IgD-negative memory B cell (primary cell): ENCODE measurements around the gene PPP6R2. TPM values are rescaled to one million over a fixed set of nuclear protein-coding genes. Genes with fewer than 3 reads are reported as not detected.
A peak's percentile ranks its signal among the peaks of the same experiment; 100 is the strongest.

Experiments used
- H3K27ac Mint-ChIP-seq, 3 donors: one replicate each; pipeline ENCODE4 v1.8.0; 2020 to 2022; ENCODE audit warnings: mild to moderate bottlenecking in 3 of 3, mixed read lengths in 3 of 3, moderate library complexity in 1 of 3
- H3K27me3 Mint-ChIP-seq: one replicate; pipeline ENCODE4 v1.8.0; 2021; ENCODE audit warnings: mixed read lengths
- H3K36me3 Mint-ChIP-seq: one replicate; pipeline ENCODE4 v1.8.0; 2020; ENCODE audit warnings: mild to moderate bottlenecking, mixed read lengths
- H3K4me1 Mint-ChIP-seq, 3 donors: one replicate each; pipeline ENCODE4 v1.8.0; 2020 to 2022; ENCODE audit warnings: mixed read lengths in 3 of 3, mild to moderate bottlenecking in 1 of 3
- H3K4me3 Mint-ChIP-seq, 4 donors: one replicate each; pipeline ENCODE4 v1.8.0; 2020 to 2022; ENCODE audit warnings: mild to moderate bottlenecking in 4 of 4, mixed read lengths in 4 of 4, moderate library complexity in 3 of 4
- H3K9me3 Mint-ChIP-seq, 3 donors: one replicate each; pipeline ENCODE4 v1.8.0; 2020 to 2021; ENCODE audit warnings: mixed read lengths in 3 of 3, mild to moderate bottlenecking in 1 of 3
- polyA plus RNA-seq: library from polyadenylated mRNA; unstranded; fragments of 300-500 nt; fragmentation: Illumina TruSeq; gene quantifications from one replicate; pipeline ENCODE4 v1.2.3, GENCODE V29; 2021

PPP6R2 gene
- polyA plus RNA-seq, 1 donor from 2014 or later: 27.0 TPM

- Mint-ChIP-seq H3K9me3 (no peaks in the 10 kb centered on the region), H3K27ac (peak overlapping the region; percentile 94 to 98 (median 94)), H3K4me3 (peak overlapping the region in 3 of 4 donors; percentile 58 to 87 (median 86)), H3K27me3 (no peaks in the 10 kb centered on the region), H3K36me3 (peaks cover 4% of the 10 kb centered on the region), H3K4me1 (peaks cover 26 to 44% (median 36%) of the 10 kb centered on the region in 3 donors)
These were observed 125.5 kb downstream of the PPP6R2 start for GRCh38 chr22:50468626-50469025.

- Mint-ChIP-seq H3K36me3 (peaks cover 4% of the 10 kb centered on the region), H3K9me3 (no peaks in the 10 kb centered on the region), H3K4me1 (peaks cover 26 to 49% (median 41%) of the 10 kb centered on the region in 3 donors), H3K4me3 (peak overlapping the region; percentile 59 to 89 (median 88)), H3K27ac (peak overlapping the region; percentile 94 to 98 (median 94)), H3K27me3 (no peaks in the 10 kb centered on the region)
These were observed 126.5 kb downstream of the PPP6R2 start for GRCh38 chr22:50469377-50470305.

GRCh38 chr22:50470491-50470890 lies 127.4 kb downstream of the PPP6R2 start:
- peak overlapping the region; percentile 59 to 89 (median 88) for H3K4me3 Mint-ChIP-seq

GRCh38 chr22:50471197-50471847 lies 128.2 kb downstream of the PPP6R2 start:
- Mint-ChIP-seq H3K9me3 (no peaks in the 10 kb centered on the region), H3K4me1 (peaks cover 26 to 52% (median 41%) of the 10 kb centered on the region in 3 donors), H3K4me3 (peak overlapping the region; percentile 59 to 97 (median 88)), H3K27ac (peak overlapping the region; percentile 94 to 98 (median 94)), H3K27me3 (no peaks in the 10 kb centered on the region), H3K36me3 (peaks cover 4% of the 10 kb centered on the region)

More at GRCh38 chr22:50470491-50470890, 127.4 kb downstream of the PPP6R2 start:
- H3K36me3 Mint-ChIP-seq: peaks cover 4% of the 10 kb centered on the region
- no peaks in the 10 kb centered on the region for H3K9me3 Mint-ChIP-seq
- peaks cover 26 to 51% (median 41%) of the 10 kb centered on the region in 3 donors for H3K4me1 Mint-ChIP-seq
- peak overlapping the region; percentile 94 to 98 (median 94) for H3K27ac Mint-ChIP-seq
- no peaks in the 10 kb centered on the region for H3K27me3 Mint-ChIP-seq

GRCh38 chr22:50471962-50472361 lies 128.8 kb downstream of the PPP6R2 start:
- H3K4me3 Mint-ChIP-seq: peak overlapping the region in 3 of 4 donors; percentile 77 to 97 (median 79)
- H3K27me3 Mint-ChIP-seq: no peaks in the 10 kb centered on the region
- H3K9me3 Mint-ChIP-seq: no peaks in the 10 kb centered on the region
- peaks cover 4% of the 10 kb centered on the region for H3K36me3 Mint-ChIP-seq
- H3K4me1 Mint-ChIP-seq: peaks cover 22 to 48% (median 41%) of the 10 kb centered on the region in 3 donors
- H3K27ac Mint-ChIP-seq: peak overlapping the region; percentile 67 to 82 (median 77)

- Mint-ChIP-seq H3K9me3 (no peaks in the 10 kb centered on the region), H3K36me3 (peaks cover 4% of the 10 kb centered on the region), H3K27me3 (no peaks in the 10 kb centered on the region), H3K4me1 (peaks cover 22 to 47% (median 41%) of the 10 kb centered on the region in 3 donors), H3K4me3 (peak overlapping the region; percentile 79 to 97 (median 92)), H3K27ac (peak overlapping the region; percentile 63 to 95 (median 72))
These were observed 130.0 kb downstream of the PPP6R2 start for GRCh38 chr22:50473088-50473487.

- peak overlapping the region; percentile 72 to 95 (median 85) for H3K27ac Mint-ChIP-seq
- H3K4me1 Mint-ChIP-seq: peaks cover 21 to 41% (median 35%) of the 10 kb centered on the region in 3 donors
- H3K27me3 Mint-ChIP-seq: no peaks in the 10 kb centered on the region
- H3K36me3 Mint-ChIP-seq: peaks cover 4% of the 10 kb centered on the region
- H3K9me3 Mint-ChIP-seq: no peaks in the 10 kb centered on the region
- H3K4me3 Mint-ChIP-seq: peak overlapping the region; percentile 79 to 97 (median 92)
These were observed 130.9 kb downstream of the PPP6R2 start for GRCh38 chr22:50473855-50474671.

- peak within 1 kb of the TSS; percentile 79 to 97 (median 92) for H3K4me3 Mint-ChIP-seq
- no peaks in the 10 kb centered on the region for H3K9me3 Mint-ChIP-seq
- peaks cover 15 to 38% (median 31%) of the 10 kb centered on the region in 3 donors for H3K4me1 Mint-ChIP-seq
- H3K27ac Mint-ChIP-seq: peak within 1 kb of the TSS; percentile 72 to 95 (median 85)
- H3K27me3 Mint-ChIP-seq: peaks cover 4% of the 10 kb centered on the region
- H3K36me3 Mint-ChIP-seq: peaks cover 4% of the 10 kb centered on the region
These were observed 131.9 kb downstream of the PPP6R2 start, which contains the start of gene SBF1 for GRCh38 chr22:50474710-50475651. Gene SBF1, minus strand, starts transcription at chr22:50475035. Its CDS starts 195 bp downstream, at chr22:50474840.

- peak overlapping the region; percentile 74 to 90 (median 82) for H3K4me3 Mint-ChIP-seq
- H3K27ac Mint-ChIP-seq: peak overlapping the region in 1 of 3 donors; percentile 67
- no peaks in the 10 kb centered on the region for H3K9me3 Mint-ChIP-seq
- peaks cover 4% of the 10 kb centered on the region for H3K36me3 Mint-ChIP-seq
- peaks cover 5% of the 10 kb centered on the region for H3K27me3 Mint-ChIP-seq
- H3K4me1 Mint-ChIP-seq: peaks cover 12 to 34% (median 24%) of the 10 kb centered on the region in 3 donors
These were observed 132.5 kb downstream of the PPP6R2 start for GRCh38 chr22:50475652-50476002.

GRCh38 chr22:50476868-50477267 lies 133.7 kb downstream of the PPP6R2 start:
- H3K36me3 Mint-ChIP-seq: peaks cover 4% of the 10 kb centered on the region
- peaks cover 10 to 27% (median 21%) of the 10 kb centered on the region in 3 donors for H3K4me1 Mint-ChIP-seq
- H3K27ac Mint-ChIP-seq: peak overlapping the region in 2 of 3 donors; percentile 33 to 57
- H3K4me3 Mint-ChIP-seq: peak overlapping the region in 3 of 4 donors; percentile 52 to 75 (median 68)
- H3K9me3 Mint-ChIP-seq: no peaks in the 10 kb centered on the region
- peaks cover 7% of the 10 kb centered on the region for H3K27me3 Mint-ChIP-seq

- Mint-ChIP-seq H3K36me3 (peaks cover 3% of the 10 kb centered on the region), H3K9me3 (no peaks in the 10 kb centered on the region), H3K4me3 (peak overlapping the region in 2 of 4 donors; percentile 55 to 75), H3K4me1 (peaks cover 9 to 19% (median 14%) of the 10 kb centered on the region in 3 donors), H3K27me3 (peaks cover 8% of the 10 kb centered on the region), H3K27ac (peak overlapping the region in 2 of 3 donors; percentile 74 to 83)
These were observed 134.8 kb downstream of the PPP6R2 start for GRCh38 chr22:50477923-50478322.

GRCh38 chr22:50479721-50480120 lies 136.6 kb downstream of the PPP6R2 start:
- Mint-ChIP-seq H3K27ac (peak overlapping the region in 2 of 3 donors; percentile 56 to 76), H3K36me3 (no peaks in the 10 kb centered on the region)

GRCh38 chr22:50481045-50481439 lies 137.9 kb downstream of the PPP6R2 start:
- Mint-ChIP-seq H3K9me3 (no peaks in the 10 kb centered on the region), H3K4me1 (peaks cover 3 to 5% (median 4%) of the 10 kb centered on the region in 3 donors), H3K27ac (no peak overlapping the region), H3K27me3 (peaks cover 12% of the 10 kb centered on the region), H3K4me3 (peak overlapping the region in 3 of 4 donors; percentile 14 to 64 (median 47)), H3K36me3 (no peaks in the 10 kb centered on the region)

More at GRCh38 chr22:50479721-50480120, 136.6 kb downstream of the PPP6R2 start:
- H3K27me3 Mint-ChIP-seq: peaks cover 12% of the 10 kb centered on the region
- peak overlapping the region; percentile 73 to 83 (median 79) for H3K4me3 Mint-ChIP-seq
- H3K4me1 Mint-ChIP-seq: peaks cover 4 to 6% (median 5%) of the 10 kb centered on the region in 3 donors
- H3K9me3 Mint-ChIP-seq: no peaks in the 10 kb centered on the region
